ENCODE results near the gene HEATR5B. TPM values are rescaled to one million over a fixed set of nuclear protein-coding genes. Genes with fewer than 3 reads are reported as not detected.

HEATR5B gene
- total and polyA plus RNA-seq, 9 donors: 8.3 to 27.4 (median 14.0) TPM

DNA sequence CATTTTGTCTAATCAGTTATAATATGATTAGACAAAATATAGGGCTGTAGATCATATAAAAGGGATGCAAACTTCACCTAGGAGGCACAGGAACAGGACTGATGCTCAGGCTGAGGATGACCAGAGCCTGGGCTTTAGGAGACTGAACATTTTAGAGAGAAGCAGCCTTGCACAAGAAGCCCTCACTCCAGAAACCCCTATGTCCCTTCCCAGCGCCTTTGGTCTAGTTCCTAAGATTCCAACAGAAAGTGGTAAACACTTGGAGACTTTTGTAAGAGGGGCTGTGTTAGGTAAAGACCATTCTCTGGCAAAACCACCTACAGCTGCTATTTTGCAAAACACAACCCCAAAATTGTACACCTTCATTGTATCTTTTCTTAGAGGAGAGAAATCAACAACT, 33.4 kb upstream of the HEATR5B start:
- TF ChIP-seq EP300 (IDR thresholded peaks at IDR 0.05): no peak
- no peak for TF ChIP-seq POLR2A (IDR thresholded peaks at IDR 0.05)
- TF ChIP-seq, protein P1, sequence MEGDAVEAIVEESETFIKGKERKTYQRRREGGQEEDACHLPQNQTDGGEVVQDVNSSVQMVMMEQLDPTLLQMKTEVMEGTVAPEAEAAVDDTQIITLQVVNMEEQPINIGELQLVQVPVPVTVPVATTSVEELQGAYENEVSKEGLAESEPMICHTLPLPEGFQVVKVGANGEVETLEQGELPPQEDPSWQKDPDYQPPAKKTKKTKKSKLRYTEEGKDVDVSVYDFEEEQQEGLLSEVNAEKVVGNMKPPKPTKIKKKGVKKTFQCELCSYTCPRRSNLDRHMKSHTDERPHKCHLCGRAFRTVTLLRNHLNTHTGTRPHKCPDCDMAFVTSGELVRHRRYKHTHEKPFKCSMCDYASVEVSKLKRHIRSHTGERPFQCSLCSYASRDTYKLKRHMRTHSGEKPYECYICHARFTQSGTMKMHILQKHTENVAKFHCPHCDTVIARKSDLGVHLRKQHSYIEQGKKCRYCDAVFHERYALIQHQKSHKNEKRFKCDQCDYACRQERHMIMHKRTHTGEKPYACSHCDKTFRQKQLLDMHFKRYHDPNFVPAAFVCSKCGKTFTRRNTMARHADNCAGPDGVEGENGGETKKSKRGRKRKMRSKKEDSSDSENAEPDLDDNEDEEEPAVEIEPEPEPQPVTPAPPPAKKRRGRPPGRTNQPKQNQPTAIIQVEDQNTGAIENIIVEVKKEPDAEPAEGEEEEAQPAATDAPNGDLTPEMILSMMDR (IDR thresholded peaks at IDR 0.05): no peak
- H3K4me1 ChIP-seq (ENCODE audit: insufficient read depth): no peaks in the 10 kb centered on the region
- no peaks in the 10 kb centered on the region for H3K9me3 ChIP-seq
- intact Hi-C loops (cut with DNase I): no loop called here
- no peak overlapping the region for H3K27ac ChIP-seq
- H3K27me3 ChIP-seq: no peaks in the 10 kb centered on the region
- no peak overlapping the region for H3K4me3 ChIP-seq
- no peaks in the 10 kb centered on the region for H3K36me3 ChIP-seq
- DNase-seq: no peak
- WGBS, 3 donors: 85 to 92% (median 92%) methylated on average over 1 of the region's 1 CpG

DNA sequence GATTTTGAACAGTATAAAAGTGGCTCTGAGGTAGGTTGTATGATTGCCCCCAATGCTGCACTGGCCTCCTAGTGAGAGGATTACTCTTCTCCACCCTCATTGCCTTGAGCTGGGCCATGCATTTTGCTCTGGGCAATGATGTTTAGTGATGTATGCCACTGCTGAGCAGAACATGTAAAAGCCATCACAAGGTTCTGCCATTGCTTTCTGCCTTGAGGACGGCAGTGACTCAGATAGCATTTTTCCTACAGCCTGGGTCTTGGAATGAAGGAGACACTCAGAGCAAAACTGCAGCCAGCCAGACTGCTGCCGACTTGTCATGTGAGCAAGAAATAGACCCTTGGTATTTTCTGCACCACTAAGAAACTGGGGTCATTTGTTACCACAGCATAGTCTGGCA, 27.8 kb upstream of the HEATR5B start:
- no peaks in the 10 kb centered on the region for H3K27me3 ChIP-seq
- H3K4me3 ChIP-seq: no peak overlapping the region
- WGBS, 3 donors: 71 to 96% (median 78%) methylated on average over 2 of the region's 2 CpGs
- no peaks in the 10 kb centered on the region for H3K9me3 ChIP-seq
- DNase-seq: no peak
- no peak for TF ChIP-seq POLR2A (IDR thresholded peaks at IDR 0.05)
- TF ChIP-seq, protein P1 (IDR thresholded peaks at IDR 0.05): no peak
- TF ChIP-seq EP300 (IDR thresholded peaks at IDR 0.05): no peak
- no peak overlapping the region for H3K27ac ChIP-seq
- H3K4me1 ChIP-seq (ENCODE audit: insufficient read depth): no peaks in the 10 kb centered on the region
- no peaks in the 10 kb centered on the region for H3K36me3 ChIP-seq
- intact Hi-C loops (cut with DNase I): no loop called here

DNA sequence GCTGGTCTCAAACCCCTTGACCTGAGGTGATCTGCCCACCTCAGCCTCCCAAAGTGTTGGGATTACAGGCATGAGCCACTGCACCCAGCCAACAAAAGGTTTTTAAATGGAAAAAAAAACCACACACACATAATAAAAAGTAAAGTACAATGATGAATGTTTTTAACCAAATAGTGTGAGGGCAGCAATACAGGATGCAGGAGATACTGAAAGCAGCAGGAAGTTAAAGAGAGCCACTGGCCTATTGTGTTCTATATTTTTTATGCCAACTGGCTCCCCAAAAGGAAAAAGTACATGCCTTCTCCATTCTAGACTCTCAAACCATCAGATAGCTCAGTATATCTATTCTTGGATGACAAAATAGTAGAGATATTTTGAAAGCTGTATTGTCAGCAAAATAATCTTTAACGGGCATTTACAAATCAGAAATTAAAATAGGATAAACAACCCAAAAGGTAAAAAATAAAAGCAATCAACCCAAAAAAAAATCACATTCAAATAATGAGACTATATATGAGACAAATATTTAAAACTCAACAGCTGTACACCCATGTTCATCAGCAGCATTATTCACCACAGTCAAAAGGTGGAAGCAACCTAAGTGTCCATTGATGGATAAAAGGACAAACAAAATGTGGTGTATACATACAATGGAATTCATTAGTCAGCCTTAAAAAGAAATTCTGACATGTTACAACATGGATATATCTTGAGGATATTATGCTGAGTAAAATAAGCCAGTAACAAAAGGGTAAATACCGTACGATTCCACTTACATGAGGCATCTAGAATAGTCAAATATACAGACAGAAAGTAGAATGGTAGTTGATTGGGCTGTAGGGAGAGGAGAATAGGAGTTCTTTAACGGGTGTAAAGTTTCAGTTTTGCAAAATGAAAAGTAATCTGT, 26.4 kb upstream of the HEATR5B start:
- H3K27ac ChIP-seq: no peak overlapping the region
- H3K36me3 ChIP-seq: no peaks in the 10 kb centered on the region

DNA sequence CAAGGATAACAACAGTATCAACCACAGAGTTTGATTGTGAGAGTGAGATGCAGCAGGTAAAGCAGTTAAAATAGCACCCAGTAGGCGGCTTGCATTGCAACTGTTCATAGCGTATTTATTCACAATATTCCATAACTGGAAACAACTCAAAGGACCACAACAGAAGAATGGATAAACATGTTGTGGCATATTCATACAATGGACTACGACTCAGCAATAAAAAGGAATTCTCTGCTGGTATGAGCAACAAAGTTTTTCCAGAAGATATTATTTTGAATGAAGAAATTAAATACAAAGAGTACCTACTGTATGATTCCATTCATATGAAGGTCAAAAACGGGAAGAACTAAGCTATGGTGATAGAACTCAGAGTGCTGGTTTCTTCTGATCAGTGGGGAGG, 25.4 kb upstream of the HEATR5B start:
- no peak for DNase-seq
- Histone ChIP-seq H3K27me3 (no peaks in the 10 kb centered on the region), H3K4me1 (ENCODE audit: insufficient read depth) (no peaks in the 10 kb centered on the region), H3K9me3 (no peaks in the 10 kb centered on the region), H3K36me3 (no peaks in the 10 kb centered on the region), H3K4me3 (no peak overlapping the region), H3K27ac (no peak overlapping the region)
- TF ChIP-seq EP300 (IDR thresholded peaks at IDR 0.05) (no peak), POLR2A (IDR thresholded peaks at IDR 0.05) (no peak)
- TF ChIP-seq, protein P1 (IDR thresholded peaks at IDR 0.05): no peak
- 89 to 91% (median 89%) methylated on average over 4 of the region's 4 CpGs for WGBS, 3 donors
- intact Hi-C loops (cut with DNase I): no loop called here

More for the DNA sequence above, 26.4 kb upstream of the HEATR5B start:
- no peaks in the 10 kb centered on the region for H3K9me3 ChIP-seq
- H3K4me3 ChIP-seq: no peak overlapping the region
- H3K27me3 ChIP-seq: no peaks in the 10 kb centered on the region
- 91 to 95% (median 92%) methylated on average over 4 of the region's 4 CpGs for WGBS, 3 donors
- no peaks in the 10 kb centered on the region for H3K4me1 ChIP-seq (ENCODE audit: insufficient read depth)
- no peak for DNase-seq
- intact Hi-C loops (cut with DNase I): no loop called here
- TF ChIP-seq EP300 (IDR thresholded peaks at IDR 0.05) (no peak), POLR2A (IDR thresholded peaks at IDR 0.05) (no peak)
- TF ChIP-seq, protein P1 (IDR thresholded peaks at IDR 0.05): no peak
